HG02885 (cell line): ENCODE data around the gene INSIG1.

Experiments
- ATAC-seq: cut with Tn5 transposase; IDR thresholded peaks from one replicate; pipeline ENCODE4 v1.9.1; 2021; ENCODE audit warnings: mild to moderate bottlenecking; ENCODE audit not compliant: unreplicated experiment, poor library complexity

INSIG1 gene

GRCh38 chr7:155323001-155323638 lies 25.4 kb downstream of the INSIG1 start:
- no peak for ATAC-seq

GRCh38 chr7:155324012-155324917 lies 26.6 kb downstream of the INSIG1 start:
- no peak for ATAC-seq

- ATAC-seq = no peak
These were observed 27.2 kb downstream of the INSIG1 start for GRCh38 chr7:155324918-155325235.

- no peak for ATAC-seq
These were observed 28.7 kb downstream of the INSIG1 start for GRCh38 chr7:155326385-155326784.

DNA sequence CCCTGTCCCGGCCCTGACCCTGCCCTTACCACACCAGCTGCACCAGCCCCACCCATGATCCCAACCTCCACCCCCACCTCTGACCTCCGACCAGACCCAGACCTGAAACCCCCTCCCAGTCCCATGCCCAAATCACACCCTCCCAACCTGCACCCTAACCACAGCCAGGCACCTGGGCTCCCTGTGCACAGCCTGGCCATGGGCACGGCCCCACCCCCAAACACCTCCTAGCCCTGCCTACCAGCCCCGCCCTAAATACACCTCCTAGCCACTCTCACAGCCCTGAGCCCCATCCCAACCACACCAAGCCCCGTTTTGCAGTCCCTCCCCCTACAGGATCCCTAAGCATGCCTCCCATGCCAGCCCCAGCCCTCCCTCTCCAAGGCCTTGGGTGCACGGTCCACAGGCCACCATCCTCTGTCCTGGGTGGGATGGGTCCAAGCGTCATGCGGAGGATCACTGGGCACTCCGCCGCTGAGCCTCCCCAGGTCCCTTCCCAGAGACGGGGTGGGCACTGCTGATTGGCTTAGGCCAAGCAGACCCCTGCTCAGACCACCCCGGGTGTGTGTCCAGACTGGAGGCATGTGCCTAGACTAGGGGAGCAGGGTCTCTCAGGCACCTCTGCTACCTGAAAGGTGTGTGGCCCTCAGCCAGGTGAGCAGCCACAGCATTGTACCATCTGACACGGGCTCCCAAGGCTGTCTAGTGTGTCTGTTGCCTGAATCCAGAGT lies 30.1 kb downstream of the INSIG1 start:
- ATAC-seq = no peak

DNA sequence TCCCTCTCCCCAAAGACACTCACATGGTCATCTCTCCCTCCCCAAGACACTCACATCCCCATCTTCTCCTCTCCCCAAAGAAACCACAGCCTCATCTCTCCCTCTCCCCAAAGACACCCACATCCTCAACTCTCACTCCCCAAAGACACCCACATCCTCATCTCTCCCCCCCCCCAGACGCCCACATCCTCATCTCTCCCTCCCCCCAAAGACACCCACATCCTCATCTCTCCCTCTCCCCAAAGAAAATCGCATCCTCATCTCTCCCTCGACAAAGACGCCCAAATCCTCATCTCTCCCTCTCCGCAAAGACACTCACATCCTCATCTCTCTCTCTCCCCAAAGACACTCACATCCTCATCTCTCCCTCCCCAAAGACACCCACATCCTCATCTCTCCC lies 31.5 kb downstream of the INSIG1 start:
- no peak for ATAC-seq

DNA sequence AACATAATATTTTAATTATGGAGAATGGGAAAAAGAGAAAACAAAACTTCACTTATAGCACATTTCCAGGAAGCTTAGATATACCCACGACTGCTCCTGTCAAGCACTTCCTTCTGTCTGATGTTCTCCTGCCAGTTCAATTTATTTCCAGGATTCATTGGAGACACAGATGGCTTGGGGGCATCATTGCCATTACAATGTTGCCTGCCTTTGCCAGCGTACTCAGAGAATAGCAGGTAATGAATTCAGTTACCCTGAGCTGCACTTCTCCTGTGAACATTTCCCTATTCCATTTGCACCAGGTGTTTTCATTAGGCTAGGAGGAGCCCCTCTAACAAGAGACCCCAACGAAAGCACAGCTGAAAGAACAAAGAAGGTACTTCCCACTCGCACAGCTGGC lies 33.7 kb downstream of the INSIG1 start:
- ATAC-seq = no peak

GRCh38 chr7:155333346-155334234 lies 35.9 kb downstream of the INSIG1 start:
- no peak for ATAC-seq

GRCh38 chr7:155336812-155337602 lies 39.3 kb downstream of the INSIG1 start:
- no peak for ATAC-seq

DNA sequence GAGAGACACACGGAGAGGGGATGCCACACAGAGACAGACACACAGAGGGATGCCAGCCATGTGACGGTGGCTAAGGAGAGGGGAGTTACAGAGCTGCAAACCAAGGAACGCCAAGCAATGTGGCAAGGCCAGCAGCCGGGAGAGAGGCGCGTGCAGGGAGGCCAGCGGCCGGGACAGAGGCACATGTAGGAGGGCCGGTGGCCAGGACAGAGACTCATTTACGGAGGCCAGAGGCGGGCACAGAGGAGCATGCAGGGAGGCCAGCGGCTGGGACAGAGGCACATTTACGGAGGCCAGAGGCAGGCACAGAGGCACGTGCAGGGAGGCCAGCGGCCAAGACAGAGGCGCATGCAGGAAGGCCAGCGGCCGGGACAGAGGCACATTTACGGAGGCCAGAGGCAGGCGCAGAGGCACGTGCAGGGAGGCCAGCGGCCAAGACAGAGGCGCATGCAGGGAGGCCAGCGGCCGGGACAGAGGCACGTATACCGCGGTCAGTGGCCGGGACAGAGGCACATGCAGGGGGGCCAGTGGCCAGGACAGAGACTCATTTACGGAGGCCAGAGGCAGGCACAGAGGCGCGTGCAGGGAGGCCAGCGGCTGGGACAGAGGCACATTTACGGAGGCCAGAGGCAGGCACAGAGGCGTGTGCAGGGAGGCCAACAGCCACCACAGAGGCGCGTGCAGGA lies 40.4 kb downstream of the INSIG1 start:
- ATAC-seq = no peak

DNA sequence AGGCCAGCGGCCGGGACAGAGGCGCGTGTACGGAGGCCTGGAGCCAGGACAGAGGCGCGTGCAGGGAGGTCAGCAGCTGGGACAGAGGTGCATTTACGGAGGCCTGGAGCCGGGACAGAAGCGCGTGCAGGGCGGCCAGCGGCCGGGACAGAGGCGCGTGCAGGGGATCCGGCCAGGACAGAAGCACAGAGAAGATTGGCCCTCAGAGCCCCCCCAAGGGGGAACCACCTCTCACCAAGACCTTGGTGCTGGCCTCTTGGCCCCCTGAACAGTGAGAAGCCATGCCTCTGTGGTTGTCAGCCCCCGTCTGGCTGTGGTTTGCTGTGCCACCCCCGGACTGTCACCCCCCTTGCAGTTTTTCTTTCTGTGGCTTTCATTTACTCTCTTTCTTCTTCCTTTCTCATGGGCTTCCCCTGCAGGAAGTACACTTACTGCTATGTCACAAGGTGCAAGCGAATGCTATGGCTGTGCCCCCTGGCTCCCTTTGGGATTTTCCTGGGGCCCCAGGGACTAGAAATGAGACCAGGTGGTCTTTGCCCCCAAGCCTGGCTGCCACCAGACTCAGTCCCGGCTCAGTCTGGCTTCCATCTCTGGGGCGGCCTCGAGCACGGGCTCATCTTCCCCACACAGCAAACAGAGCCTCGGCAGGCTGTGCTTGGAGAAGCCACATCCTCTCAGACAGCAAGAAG lies 41.1 kb downstream of the INSIG1 start:
- peak; percentile 61 for ATAC-seq

- no peak for ATAC-seq
These were observed 41.8 kb downstream of the INSIG1 start for GRCh38 chr7:155339474-155339873.

GRCh38 chr7:155340071-155340531 lies 42.4 kb downstream of the INSIG1 start:
- ATAC-seq = no peak

- no peak for ATAC-seq
These were observed 43.0 kb downstream of the INSIG1 start for GRCh38 chr7:155340721-155341120.

GRCh38 chr7:155341463-155341983 lies 43.8 kb downstream of the INSIG1 start:
- no peak for ATAC-seq

DNA sequence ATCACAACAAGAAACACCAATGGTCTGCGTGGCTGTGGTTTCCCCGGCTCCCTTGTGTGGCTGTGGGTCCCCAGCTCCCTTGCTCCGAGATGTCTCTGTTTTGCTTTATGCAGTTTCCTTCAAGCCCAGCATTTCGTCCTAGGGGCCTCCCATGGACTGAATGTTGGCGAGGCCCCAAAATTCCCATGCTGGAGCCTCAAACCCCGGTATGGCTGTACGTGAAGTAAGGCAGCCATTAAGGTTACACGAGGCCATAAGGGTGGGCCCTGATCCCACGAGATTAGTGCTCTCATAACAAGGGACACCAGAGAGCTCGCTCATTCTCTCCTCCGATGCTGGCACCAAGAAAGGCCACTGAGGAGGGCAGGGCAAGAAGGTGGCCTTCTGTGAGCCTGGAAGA lies 44.6 kb downstream of the INSIG1 start:
- no peak for ATAC-seq

DNA sequence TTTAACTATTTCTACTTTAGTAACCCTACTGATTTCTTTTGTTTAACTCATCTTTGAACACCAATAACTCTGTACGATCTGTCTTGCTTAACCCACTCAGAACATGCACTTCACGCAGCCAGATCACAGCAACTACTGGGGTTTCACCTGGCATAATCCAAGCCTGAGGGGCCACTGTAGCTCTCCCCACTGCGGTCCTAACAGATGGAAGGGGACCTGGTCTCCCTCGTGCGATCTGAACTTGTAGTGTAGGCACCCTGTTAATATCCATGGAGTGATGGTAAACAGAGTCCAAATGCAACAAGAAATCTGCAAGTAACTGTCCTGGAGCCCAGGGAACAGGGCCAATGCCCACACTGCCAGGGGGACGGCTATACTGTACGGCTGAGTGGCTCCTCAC lies 45.5 kb downstream of the INSIG1 start:
- ATAC-seq = no peak

GRCh38 chr7:155343661-155344121 lies 46.0 kb downstream of the INSIG1 start:
- ATAC-seq = no peak
